22Rv1 (cell line): ENCODE measurements around the gene DBF4.

Source experiments
- ZFX ChIP-seq: fragments of 450-650 bp; IDR thresholded peaks from 2 replicates; pipeline ENCODE4 v1.6.1; 2017; ENCODE audit warnings: antibody characterized with exemption, borderline replicate concordance
- TF ChIP-seq, protein P1 (sequence below): fragments of 450-650 bp; IDR thresholded peaks from 2 replicates; pipeline ENCODE4 v1.5.1; 2017; ENCODE audit warnings: mild to moderate bottlenecking

DNA sequence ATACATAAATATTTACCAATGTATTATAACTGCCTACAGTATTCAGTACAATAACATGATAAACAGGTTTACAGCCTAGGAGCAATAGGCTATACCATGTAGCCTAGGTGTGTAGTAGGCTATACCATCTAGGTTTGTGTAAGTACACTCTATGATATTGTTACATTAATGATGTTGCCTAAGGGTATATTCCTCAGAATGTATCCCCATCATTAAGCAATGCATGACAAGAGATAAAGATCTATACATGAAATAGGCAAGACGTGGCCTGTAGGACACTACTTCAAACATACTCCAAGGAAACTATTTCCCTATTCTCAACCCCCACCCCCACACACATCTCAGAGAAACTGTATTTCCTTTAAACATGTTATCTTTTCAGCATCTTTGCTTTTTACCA lies 42.4 kb downstream of the DBF4 start:
- TF ChIP-seq, protein P1, sequence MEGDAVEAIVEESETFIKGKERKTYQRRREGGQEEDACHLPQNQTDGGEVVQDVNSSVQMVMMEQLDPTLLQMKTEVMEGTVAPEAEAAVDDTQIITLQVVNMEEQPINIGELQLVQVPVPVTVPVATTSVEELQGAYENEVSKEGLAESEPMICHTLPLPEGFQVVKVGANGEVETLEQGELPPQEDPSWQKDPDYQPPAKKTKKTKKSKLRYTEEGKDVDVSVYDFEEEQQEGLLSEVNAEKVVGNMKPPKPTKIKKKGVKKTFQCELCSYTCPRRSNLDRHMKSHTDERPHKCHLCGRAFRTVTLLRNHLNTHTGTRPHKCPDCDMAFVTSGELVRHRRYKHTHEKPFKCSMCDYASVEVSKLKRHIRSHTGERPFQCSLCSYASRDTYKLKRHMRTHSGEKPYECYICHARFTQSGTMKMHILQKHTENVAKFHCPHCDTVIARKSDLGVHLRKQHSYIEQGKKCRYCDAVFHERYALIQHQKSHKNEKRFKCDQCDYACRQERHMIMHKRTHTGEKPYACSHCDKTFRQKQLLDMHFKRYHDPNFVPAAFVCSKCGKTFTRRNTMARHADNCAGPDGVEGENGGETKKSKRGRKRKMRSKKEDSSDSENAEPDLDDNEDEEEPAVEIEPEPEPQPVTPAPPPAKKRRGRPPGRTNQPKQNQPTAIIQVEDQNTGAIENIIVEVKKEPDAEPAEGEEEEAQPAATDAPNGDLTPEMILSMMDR = no peak
- TF ChIP-seq ZFX = no peak
